ENCODE measurements around the gene SPPL2B. TPM values are rescaled to one million over a fixed set of nuclear protein-coding genes. Genes with fewer than 3 reads are reported as not detected.

SPPL2B gene
- total and polyA plus RNA-seq, 9 of the 15 experiments (the other 6 are each of a cell fraction or from before 2014, with no cell fraction given), result 0.20 to 81.2 (median 15.1) TPM

- TF ChIP-seq TSHZ1 (CRISPR knock-in tag; IDR thresholded peaks at IDR 0.05) (no peak), NCOA6 (IDR thresholded peaks at IDR 0.05) (no peak), POLR2H (tag; IDR thresholded peaks at IDR 0.05; ENCODE audit: low read depth) (no peak), MGA (IDR thresholded peaks at IDR 0.05) (peak; percentile 42; the same call in 1 of the 2 replicates), HNRNPK (IDR thresholded peaks at IDR 0.05; ENCODE audit: low read depth, low read length, poor library complexity, severe bottlenecking) (no peak), HDGF (IDR thresholded peaks at IDR 0.05) (no peak), RBM39 (optimal IDR thresholded peaks at IDR 0.05; ENCODE audit: low read depth, low read length) (no peak), RBM34 (IDR thresholded peaks at IDR 0.05; ENCODE audit: borderline replicate concordance, insufficient read depth, low read length) (no peak)
- TF ChIP-seq, protein P1, sequence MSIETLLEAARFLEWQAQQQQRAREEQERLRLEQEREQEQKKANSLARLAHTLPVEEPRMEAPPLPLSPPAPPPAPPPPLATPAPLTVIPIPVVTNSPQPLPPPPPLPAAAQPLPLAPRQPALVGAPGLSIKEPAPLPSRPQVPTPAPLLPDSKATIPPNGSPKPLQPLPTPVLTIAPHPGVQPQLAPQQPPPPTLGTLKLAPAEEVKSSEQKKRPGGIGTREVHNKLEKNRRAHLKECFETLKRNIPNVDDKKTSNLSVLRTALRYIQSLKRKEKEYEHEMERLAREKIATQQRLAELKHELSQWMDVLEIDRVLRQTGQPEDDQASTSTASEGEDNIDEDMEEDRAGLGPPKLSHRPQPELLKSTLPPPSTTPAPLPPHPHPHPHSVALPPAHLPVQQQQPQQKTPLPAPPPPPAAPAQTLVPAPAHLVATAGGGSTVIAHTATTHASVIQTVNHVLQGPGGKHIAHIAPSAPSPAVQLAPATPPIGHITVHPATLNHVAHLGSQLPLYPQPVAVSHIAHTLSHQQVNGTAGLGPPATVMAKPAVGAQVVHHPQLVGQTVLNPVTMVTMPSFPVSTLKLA (conservative IDR thresholded peaks at IDR 0.05), result 0 out of 4 replicates have a peak, but pooled peaks of 1 of the 2 experiments have one; percentile 20
Measured at GRCh38 chr19:2308114-2308556, 20.3 kb upstream of the SPPL2B start, which contains the start of gene LINGO3 (continued).

All from K562 (cell line).